Esophagus squamous epithelium (tissue), 4 donors: ENCODE measurements around the gene POT1.

ENCODE experiments used
- POLR2A ChIP-seq, 4 donors: fragments of 450-650 bp; IDR thresholded peaks; one replicate each; pipeline ENCODE4 v1.6.1; 2017; ENCODE audit warnings: antibody characterized with exemption in 4 of 4, mild to moderate bottlenecking in 4 of 4, moderate library complexity in 3 of 4
- TF ChIP-seq, protein P1 (sequence below), 6 experiments: fragments of 450-650 bp in 4 of 6; fragments of 200-600 bp in 2 of 6; sonication (generic) in 2 of 6; IDR thresholded peaks; one replicate each; pipeline ENCODE4 v1.5.1; 2016 to 2019; ENCODE audit warnings: antibody characterized with exemption in 6 of 6, mild to moderate bottlenecking in 4 of 6, moderate library complexity in 4 of 6

- TF ChIP-seq, protein P1, sequence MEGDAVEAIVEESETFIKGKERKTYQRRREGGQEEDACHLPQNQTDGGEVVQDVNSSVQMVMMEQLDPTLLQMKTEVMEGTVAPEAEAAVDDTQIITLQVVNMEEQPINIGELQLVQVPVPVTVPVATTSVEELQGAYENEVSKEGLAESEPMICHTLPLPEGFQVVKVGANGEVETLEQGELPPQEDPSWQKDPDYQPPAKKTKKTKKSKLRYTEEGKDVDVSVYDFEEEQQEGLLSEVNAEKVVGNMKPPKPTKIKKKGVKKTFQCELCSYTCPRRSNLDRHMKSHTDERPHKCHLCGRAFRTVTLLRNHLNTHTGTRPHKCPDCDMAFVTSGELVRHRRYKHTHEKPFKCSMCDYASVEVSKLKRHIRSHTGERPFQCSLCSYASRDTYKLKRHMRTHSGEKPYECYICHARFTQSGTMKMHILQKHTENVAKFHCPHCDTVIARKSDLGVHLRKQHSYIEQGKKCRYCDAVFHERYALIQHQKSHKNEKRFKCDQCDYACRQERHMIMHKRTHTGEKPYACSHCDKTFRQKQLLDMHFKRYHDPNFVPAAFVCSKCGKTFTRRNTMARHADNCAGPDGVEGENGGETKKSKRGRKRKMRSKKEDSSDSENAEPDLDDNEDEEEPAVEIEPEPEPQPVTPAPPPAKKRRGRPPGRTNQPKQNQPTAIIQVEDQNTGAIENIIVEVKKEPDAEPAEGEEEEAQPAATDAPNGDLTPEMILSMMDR (IDR thresholded peaks at IDR 0.05) = no peak
- TF ChIP-seq POLR2A (IDR thresholded peaks at IDR 0.05) = no peak
These were observed 121.4 kb downstream of the POT1 start for GRCh38 chr7:124808206-124808605.
